GM18526 (cell line): ENCODE measurements around the gene COL21A1.

Source experiments
- POLR2A ChIP-seq: IDR thresholded peaks from 3 replicates; pipeline ENCODE4 v1.6.1; 2011; ENCODE audit not compliant: insufficient read length; ENCODE audit errors: extremely low read depth

The COL21A1 gene

DNA sequence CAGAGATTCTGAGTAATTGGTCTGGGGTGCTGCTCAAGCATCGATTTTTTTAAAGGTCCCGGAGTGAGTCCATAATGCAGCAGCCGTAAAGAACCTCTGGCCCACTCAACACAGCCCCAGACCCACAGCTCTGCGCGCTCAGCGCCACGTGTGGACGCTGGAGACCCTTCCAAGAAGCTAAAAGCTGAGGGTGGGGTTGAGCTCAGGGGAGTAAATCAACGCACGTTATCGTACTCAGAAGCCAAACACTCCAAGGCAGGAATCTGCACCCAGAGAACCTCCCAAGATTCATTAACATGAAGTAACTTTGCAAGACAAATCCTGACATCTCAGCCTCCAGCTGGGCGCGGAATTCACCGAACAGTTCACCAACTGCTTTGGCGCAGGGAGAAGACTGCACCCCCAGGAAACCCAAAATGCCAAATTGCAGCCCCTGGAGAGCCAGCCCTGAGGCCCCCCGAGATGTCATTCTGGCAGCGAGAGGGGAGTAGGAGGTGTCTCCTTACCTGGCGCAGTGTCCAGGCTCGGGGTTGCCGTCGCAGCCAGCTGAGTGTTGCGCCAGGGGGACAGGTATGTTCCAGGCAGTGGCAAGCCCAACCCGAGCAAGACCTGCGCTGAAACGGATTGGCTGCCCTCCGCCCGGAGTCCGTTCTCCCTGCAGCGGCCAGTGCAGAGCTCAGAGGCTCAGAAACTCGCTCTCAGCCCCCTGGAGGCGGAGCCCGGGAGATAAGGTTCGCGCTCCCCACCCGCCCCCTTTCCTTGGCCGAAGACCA is at the start of gene COL21A1:
Gene COL21A1, minus strand, starts transcription at position 700 of the 773 bp plus-strand sequence. CDS start 64,962 bp downstream, outside the sequence.
- TF ChIP-seq POLR2A, result no peak

DNA sequence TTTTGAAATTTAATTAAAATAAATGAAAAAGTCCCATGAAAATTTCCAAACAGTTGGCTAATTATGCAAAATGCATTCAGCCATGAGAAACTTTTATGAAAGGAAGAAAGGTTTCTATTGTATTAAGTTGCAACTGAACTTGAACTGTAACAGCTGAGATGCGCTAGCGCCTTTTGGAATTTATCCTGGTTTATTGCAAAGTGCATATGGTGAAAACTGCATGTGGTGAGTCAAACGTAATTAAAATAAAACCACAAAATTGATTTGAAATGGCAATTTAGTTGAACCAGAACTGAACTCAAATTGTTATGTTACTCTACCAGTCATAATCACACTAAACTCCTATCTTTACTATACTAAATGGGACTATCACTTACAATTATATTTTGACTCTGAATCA is 46.4 kb upstream of the COL21A1 start:
- no peak for TF ChIP-seq POLR2A

- no peak for TF ChIP-seq POLR2A
These were observed 45.3 kb upstream of the COL21A1 start for GRCh38 chr6:56292505-56293181.

DNA sequence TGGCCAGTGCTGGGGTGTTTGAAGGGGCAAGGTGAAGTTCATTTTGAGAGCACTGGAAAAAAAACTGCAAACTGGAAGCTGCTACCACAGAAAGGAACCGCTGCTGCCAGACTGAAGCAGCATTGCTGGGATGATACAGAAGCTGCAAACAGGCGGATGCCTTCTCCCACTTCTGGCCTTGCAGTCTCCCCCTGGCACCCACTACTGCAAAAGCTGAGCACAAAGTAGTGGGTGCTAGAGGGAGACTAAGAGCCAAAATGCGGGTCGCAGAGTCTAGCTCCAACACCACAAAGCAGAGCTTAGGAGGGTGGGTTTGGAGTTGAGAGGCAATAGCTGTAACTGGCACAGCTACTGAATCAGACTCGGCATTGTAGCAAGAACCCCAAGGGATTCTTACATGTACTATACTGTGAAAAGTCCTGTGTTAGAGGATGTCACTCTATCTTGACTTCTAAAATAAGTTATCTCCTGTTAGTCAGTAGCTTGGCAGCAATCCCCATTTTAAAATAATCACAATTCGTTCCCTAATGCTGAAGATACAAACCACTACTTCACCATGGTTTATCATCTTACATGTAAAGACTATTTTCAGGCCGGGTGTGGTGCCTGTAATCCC is 44.0 kb upstream of the COL21A1 start:
- no peak for TF ChIP-seq POLR2A

DNA sequence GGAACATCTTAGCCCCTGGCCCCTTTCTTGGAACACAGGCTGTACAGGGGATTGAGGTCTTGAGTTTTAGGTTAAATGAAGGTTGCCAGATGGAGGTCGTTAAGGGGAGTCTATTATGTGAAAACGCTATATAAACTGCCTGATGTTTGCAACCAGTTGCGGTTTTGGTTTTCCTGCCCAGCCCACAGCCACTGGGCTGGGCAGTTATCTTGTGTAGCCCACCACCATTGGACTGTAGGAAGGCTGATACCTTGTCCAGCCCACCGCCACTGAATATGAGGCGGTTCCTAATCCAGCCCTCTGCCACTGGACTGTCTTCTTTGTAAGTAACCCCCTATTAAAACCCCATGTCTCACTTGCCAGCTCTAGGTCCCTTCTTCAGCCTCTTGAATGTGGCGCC is 42.3 kb upstream of the COL21A1 start:
- no peak for TF ChIP-seq POLR2A

- no peak for TF ChIP-seq POLR2A
These were observed 41.0 kb upstream of the COL21A1 start for GRCh38 chr6:56288347-56288746.

GRCh38 chr6:56282391-56282790 is 35.0 kb upstream of the COL21A1 start:
- no peak for TF ChIP-seq POLR2A

DNA sequence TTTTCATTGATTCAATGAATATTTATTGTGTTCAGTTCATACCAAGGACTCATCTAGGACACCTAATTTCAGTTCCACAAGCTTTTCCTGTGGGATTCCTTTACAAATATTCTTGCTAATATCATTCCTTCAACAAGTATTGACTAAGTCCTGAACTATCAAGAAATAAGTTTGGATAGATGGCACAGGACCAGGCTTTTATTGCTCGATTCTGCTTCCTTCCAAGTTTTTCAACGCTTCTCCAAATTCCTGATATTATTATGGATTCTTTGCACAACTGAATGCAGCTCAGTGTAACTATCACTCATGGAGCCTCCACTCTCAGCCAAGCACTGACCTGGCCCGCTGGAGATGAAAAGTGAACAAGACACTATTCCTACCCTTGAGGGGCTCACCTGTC is 32.7 kb upstream of the COL21A1 start:
- no peak for TF ChIP-seq POLR2A

GRCh38 chr6:56279331-56280080 is 32.1 kb upstream of the COL21A1 start:
- no peak for TF ChIP-seq POLR2A

GRCh38 chr6:56278171-56278591 is 30.8 kb upstream of the COL21A1 start:
- TF ChIP-seq POLR2A, result no peak

- no peak for TF ChIP-seq POLR2A
These were observed 23.5 kb upstream of the COL21A1 start for GRCh38 chr6:56270812-56271441.

DNA sequence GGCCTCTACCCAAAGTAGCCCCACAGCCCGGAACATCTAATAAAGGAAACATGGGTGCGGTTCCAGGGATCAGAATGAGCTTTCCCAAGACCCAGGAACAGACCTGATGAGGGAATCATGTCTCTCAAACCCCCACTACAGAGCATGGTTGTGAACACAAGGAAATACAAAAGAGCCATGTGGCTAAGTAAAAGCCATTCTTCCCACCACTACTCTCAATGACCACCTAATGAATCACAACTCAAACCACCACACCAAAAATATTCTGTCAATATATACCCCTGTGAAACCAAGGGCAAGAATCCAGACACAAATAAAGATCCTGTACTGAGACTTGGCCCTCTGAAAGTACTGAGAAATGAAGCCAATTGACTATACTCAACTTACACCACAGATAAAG is 20.9 kb upstream of the COL21A1 start:
- TF ChIP-seq POLR2A, result no peak

- no peak for TF ChIP-seq POLR2A
These were observed 18.6 kb upstream of the COL21A1 start for GRCh38 chr6:56266011-56266410.

DNA sequence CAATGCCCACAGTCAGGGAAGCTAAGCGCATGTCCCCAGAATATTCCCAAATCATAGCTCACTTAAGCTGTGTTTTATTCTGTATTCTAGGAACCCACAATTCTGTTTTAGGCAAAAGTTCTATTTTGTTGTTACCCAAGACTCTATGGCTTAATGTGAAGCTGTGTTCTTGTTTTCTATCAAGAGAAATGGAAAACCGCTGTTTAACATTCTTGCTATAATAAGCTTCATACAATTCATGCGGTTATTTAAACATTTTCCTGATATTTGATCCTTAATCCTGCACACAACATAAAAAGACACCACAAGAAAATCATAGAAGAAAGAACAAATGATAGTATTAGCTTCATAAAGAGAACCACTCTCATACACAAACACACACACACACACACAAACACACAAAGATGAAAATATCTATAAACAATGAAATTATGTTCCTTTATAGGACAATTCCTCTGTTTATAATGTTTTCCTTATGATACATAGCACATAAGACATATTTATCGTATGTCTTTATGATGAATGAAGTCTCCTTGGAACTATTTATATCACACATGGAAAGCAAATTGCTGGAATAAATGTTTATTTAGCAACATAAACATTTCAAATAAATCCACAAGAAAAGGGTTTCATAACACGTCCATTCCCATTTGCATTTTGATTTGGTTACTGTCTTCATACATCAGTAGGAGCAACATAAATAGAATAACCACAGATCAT is 16.4 kb upstream of the COL21A1 start:
- TF ChIP-seq POLR2A, result no peak
